HCT116 (cell line): ENCODE results near the gene GATB. TPM values are rescaled to one million over a fixed set of nuclear protein-coding genes. Genes with fewer than 3 reads are reported as not detected.

Experiments used
- ATAC-seq: fragments of 200-7000 bp; cut with Tn5 transposase; 2 replicates; pipeline ENCODE4 v1.9.1; 2020; ENCODE audit warnings: mild to moderate bottlenecking, moderate library complexity
- BruUV-seq: library from RNA; stranded (reverse); fragments of 400-500 nt; replicated peaks from 2 replicates; lab custom pipeline; 2021; lab: Mats Ljungman, UMichigan
- CTCF ChIA-PET: fragments of 300-600 bp; sonication (Branson Sonifier 250); formaldehyde crosslinking; loops from one replicate; lab custom pipeline; 2021; ENCODE audit warnings: antibody characterized with exemption; lab: Charles Lee
- POLR2A ChIA-PET: fragments of 300-600, 350-600 bp; sonication (Branson Sonifier 250); formaldehyde crosslinking; loops from one replicate; lab custom pipeline; 2021; ENCODE audit warnings: antibody characterized with exemption; lab: Charles Lee
- RAD21 ChIA-PET, 2 experiments: fragments of 300-600 bp; sonication (Branson Sonifier 250); formaldehyde crosslinking; loops; one replicate each; lab custom pipeline; 2023; ENCODE audit warnings: low total read pairs in 2 of 2; ENCODE audit not compliant: uncharacterized antibody in 2 of 2, unreplicated experiment in 2 of 2, low non-redundant PET in 1 of 2; lab: Charles Lee
- DNase-seq: peaks from one replicate; pipeline ENCODE4 v3.0.0-alpha.2; 2010; ENCODE audit warnings: low read depth, low spot score
- H2AFZ ChIP-seq: fragments of 200-600 bp; shearing (Covaris generic), sonication (generic); 2 replicates; pipeline ENCODE4 v1.6.1; 2017; ENCODE audit warnings: low read depth, mixed run types, mixed read lengths, antibody characterized with exemption, low read length; ENCODE audit not compliant: poor library complexity, severe bottlenecking
- H3K27ac ChIP-seq: 2 replicates; pipeline ENCODE4 v1.5.1; 2012; ENCODE audit warnings: low read depth, low read length
- H3K27me3 ChIP-seq: fragments of 200-600 bp; sonication (generic); 2 replicates; pipeline ENCODE4 v1.6.1; 2016; ENCODE audit warnings: mixed run types, low read length, mixed read lengths; ENCODE audit not compliant: insufficient read depth
- H3K36me3 ChIP-seq, 2 experiments: fragments of 200-500 bp in 1 of 2; fragments of 200-600 bp in 1 of 2; sonication (Bioruptor generic) in 1 of 2; sonication (generic) in 1 of 2; 2 replicates each; pipeline versions ENCODE4 v1.5.1 to v1.6.1; 2014 to 2016; ENCODE audit warnings: low read length in 2 of 2, inconsistent platforms in 1 of 2, mixed read lengths in 1 of 2, mixed run types in 1 of 2; ENCODE audit not compliant: insufficient read depth in 2 of 2, control insufficient read depth in 1 of 2
- H3K4me1 ChIP-seq, 2 experiments: fragments of 200-600 bp in 1 of 2; sonication (generic) in 1 of 2; 2 replicates each; pipeline versions ENCODE4 v1.5.1 to v1.6.1; 2012 to 2017; ENCODE audit warnings: low read length in 2 of 2, inconsistent platforms in 1 of 2, mild to moderate bottlenecking in 1 of 2, mixed read lengths in 1 of 2, mixed run types in 1 of 2, moderate library complexity in 1 of 2; ENCODE audit not compliant: insufficient read depth in 2 of 2, control insufficient read depth in 1 of 2
- H3K4me2 ChIP-seq: fragments of 200-600 bp; sonication (generic); 2 replicates; pipeline ENCODE4 v1.6.1; 2017; ENCODE audit warnings: mixed run types, low read length, mixed read lengths
- H3K4me3 ChIP-seq, 2 experiments: fragments of 200-600 bp in 1 of 2; sonication (generic) in 1 of 2; replicated peaks in 1 of 2; 2 replicates each; pipeline ENCODE4 v1.5.1; 2011 to 2016; ENCODE audit warnings: low read length in 2 of 2, control low read depth in 1 of 2, low read depth in 1 of 2, mild to moderate bottlenecking in 1 of 2, mixed read lengths in 1 of 2, mixed run types in 1 of 2
- H3K79me2 ChIP-seq: fragments of 200-600 bp; sonication (generic); 2 replicates; pipeline ENCODE4 v1.6.1; 2017; ENCODE audit warnings: mild to moderate bottlenecking, mixed run types, low read length, moderate library complexity, mixed read lengths; ENCODE audit not compliant: insufficient read depth
- H3K9ac ChIP-seq: fragments of 200-600 bp; sonication (generic); 2 replicates; pipeline ENCODE4 v1.6.1; 2016; ENCODE audit warnings: low read length, mixed read lengths
- H3K9me2 ChIP-seq: fragments of 200-600 bp; sonication (generic), shearing (Covaris generic); 2 replicates; pipeline ENCODE4 v1.6.1; 2017; ENCODE audit warnings: mixed run types, mild to moderate bottlenecking, moderate library complexity; ENCODE audit not compliant: insufficient read depth
- H3K9me3 ChIP-seq, 2 experiments: fragments of 200-500 bp in 1 of 2; fragments of 200-600 bp in 1 of 2; sonication (Bioruptor generic) in 1 of 2; sonication (generic) in 1 of 2; 2 replicates each; pipeline ENCODE4 v1.6.1; 2014 to 2017; ENCODE audit warnings: low read length in 2 of 2, mixed read lengths in 2 of 2, inconsistent platforms in 1 of 2, low read depth in 1 of 2, mild to moderate bottlenecking in 1 of 2, mixed run types in 1 of 2, moderate library complexity in 1 of 2; ENCODE audit not compliant: control insufficient read depth in 1 of 2, insufficient read depth in 1 of 2
- H4K20me1 ChIP-seq: fragments of 200-600 bp; sonication (generic), shearing (Covaris generic); 2 replicates; pipeline ENCODE4 v1.6.1; 2017; ENCODE audit warnings: mixed run types, mild to moderate bottlenecking, moderate library complexity; ENCODE audit not compliant: insufficient read depth
- CEBPB ChIP-seq: IDR thresholded peaks from 2 replicates; pipeline ENCODE4 v1.6.1; 2012; ENCODE audit warnings: low read depth
- ELF1 ChIP-seq: IDR thresholded peaks from 2 replicates; pipeline ENCODE4 v1.6.1; 2012; ENCODE audit warnings: low read depth, borderline replicate concordance
- EZH2phosphoT487 ChIP-seq: fragments of 200-600 bp; IDR thresholded peaks from 2 replicates; pipeline ENCODE4 v1.6.1; 2018; ENCODE audit warnings: antibody characterized with exemption, borderline replicate concordance
- FOSL1 ChIP-seq: IDR thresholded peaks from 2 replicates; pipeline ENCODE4 v1.6.1; 2012; ENCODE audit warnings: low read depth
- JUND ChIP-seq: IDR thresholded peaks from 2 replicates; pipeline ENCODE4 v1.6.1; 2012
- POLR2A ChIP-seq: IDR thresholded peaks from 2 replicates; pipeline ENCODE4 v1.7.0; 2011; ENCODE audit warnings: borderline replicate concordance; ENCODE audit not compliant: insufficient read depth, insufficient read length; ENCODE audit errors: extremely low read depth
- POLR2AphosphoS5 ChIP-seq: IDR thresholded peaks from 2 replicates; pipeline ENCODE4 v1.6.1; 2011; ENCODE audit warnings: mild to moderate bottlenecking, low read depth, low read length, moderate library complexity
- SP1 ChIP-seq: IDR thresholded peaks from 2 replicates; pipeline ENCODE4 v1.6.1; 2012; ENCODE audit warnings: low read depth
- TCF7L2 ChIP-seq: IDR thresholded peaks from 2 replicates; pipeline ENCODE4 v1.7.0; 2011; ENCODE audit warnings: borderline replicate concordance, inconsistent platforms; ENCODE audit not compliant: insufficient read depth, insufficient read length; ENCODE audit errors: extremely low read depth
- ZFX ChIP-seq: fragments of 450-650 bp; IDR thresholded peaks from 2 replicates; pipeline ENCODE4 v1.6.1; 2017
- ZNF274 ChIP-seq: fragments of 200-500 bp; sonication (Bioruptor generic); IDR thresholded peaks from 2 replicates; pipeline ENCODE4 v1.6.1; 2014; ENCODE audit warnings: mild to moderate bottlenecking, low read depth, low read length, inconsistent platforms
- intact Hi-C: fragments of 100-400 bp; cut with micrococcal nuclease; formaldehyde crosslinking; loops from 2 replicates; pipeline ENCODE4 v1.10.0; 2022
- total RNA-seq: library from RNA; stranded (reverse); gene quantifications from one replicate; pipeline ENCODE4 v1.2.1, GENCODE V29; 2021; ENCODE audit not compliant: unreplicated experiment
- TF ChIP-seq, protein P1 (sequence below): IDR thresholded peaks from 2 replicates; pipeline ENCODE4 v1.6.1; 2012
- TF ChIP-seq, protein P2 (sequence below): IDR thresholded peaks from 2 replicates; pipeline ENCODE4 v1.6.1; 2012
- TF ChIP-seq, protein P3 (sequence below): IDR thresholded peaks from 2 replicates; pipeline ENCODE4 v1.6.1; 2012; ENCODE audit warnings: low read depth
- TF ChIP-seq, protein P4 (sequence below): IDR thresholded peaks from 2 replicates; pipeline ENCODE4 v1.6.1; 2011; ENCODE audit warnings: mild to moderate bottlenecking, low read length, moderate library complexity; ENCODE audit not compliant: insufficient replicate concordance; ENCODE audit errors: extremely low read depth

The GATB gene
- total RNA-seq, 1 experiment from 2014 or later = 29.3 TPM

DNA sequence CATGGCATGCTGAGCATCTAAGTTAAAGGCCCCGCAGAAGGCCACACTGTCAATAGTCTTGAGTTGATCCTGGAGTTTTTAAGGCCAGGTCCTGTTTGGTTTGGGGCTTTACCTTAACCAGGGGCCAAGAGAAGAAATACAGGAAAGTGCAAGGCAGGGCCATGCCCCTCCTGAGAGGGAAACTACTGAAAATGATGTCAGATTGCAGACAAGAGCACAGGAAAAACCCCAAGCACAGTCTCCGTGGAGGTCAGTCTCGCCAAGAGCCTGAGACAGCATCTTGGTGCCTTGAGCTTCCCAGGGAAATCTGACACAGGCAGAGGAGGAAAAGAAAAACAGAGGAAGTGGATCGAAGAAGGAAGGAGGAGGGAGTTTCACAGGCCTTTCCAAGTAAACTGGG is 32.2 kb upstream of the GATB start:
- Histone ChIP-seq H3K27ac (no peak overlapping the region), H3K9me3 (no peaks in the 10 kb centered on the region), H3K79me2 (no peaks in the 10 kb centered on the region), H2AFZ (no peak overlapping the region), H3K27me3 (no peaks in the 10 kb centered on the region; the same call in none of the 2 replicates), H3K4me2 (no peak overlapping the region), H3K9ac (no peak overlapping the region), H3K36me3 (no peaks in the 10 kb centered on the region), H3K9me2 (no peaks in the 10 kb centered on the region), H4K20me1 (no peaks in the 10 kb centered on the region), H3K4me3 (no peak overlapping the region), H3K4me1 (no peaks in the 10 kb centered on the region)
- ChIA-PET RAD21 (no interaction called here), CTCF (interaction anchor here (2.1 kb wide), 1 partner anchor 9 kb away, joined by 13 read pairs; no protein-coding TSS in a partner anchor), POLR2A (no interaction called here)
- DNase-seq (no peak), ATAC-seq (no peak)
- no TSS peak for BruUV-seq
- intact Hi-C loops = no loop called here
- no peak for TF ChIP-seq POLR2AphosphoS5
- no peak for TF ChIP-seq CEBPB
- no peak for TF ChIP-seq ZNF274
- TF ChIP-seq EZH2phosphoT487 = no peak
- no peak for TF ChIP-seq JUND
- TF ChIP-seq FOSL1 = no peak

DNA sequence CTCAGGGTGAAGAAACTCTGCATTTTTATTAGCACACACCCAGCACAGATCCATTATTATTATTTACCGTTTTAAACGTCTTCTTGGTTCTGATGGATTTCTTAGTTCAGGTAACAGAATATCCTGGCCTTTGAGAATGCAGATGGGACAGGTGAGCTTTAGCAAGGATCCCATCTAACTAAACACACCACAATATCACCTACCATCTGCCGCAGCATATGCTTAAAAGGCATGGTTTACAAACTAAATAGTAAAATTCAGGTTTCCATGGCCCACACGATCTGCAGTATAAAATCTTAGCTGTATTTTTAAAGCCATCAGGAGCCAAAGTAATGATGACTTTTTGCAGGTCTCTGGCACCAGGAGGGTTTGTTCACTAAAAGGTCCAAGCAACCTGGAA is 31.7 kb upstream of the GATB start:
- no peak for DNase-seq
- no peaks in the 10 kb centered on the region for H3K9me3 ChIP-seq
- RAD21 ChIA-PET = no interaction called here
- no peaks in the 10 kb centered on the region for H3K36me3 ChIP-seq
- H3K27me3 ChIP-seq = no peaks in the 10 kb centered on the region; the same call in none of the 2 replicates
- H3K9me2 ChIP-seq = no peaks in the 10 kb centered on the region
- no peak overlapping the region for H3K4me2 ChIP-seq
- H4K20me1 ChIP-seq = no peaks in the 10 kb centered on the region
- POLR2A ChIA-PET = no interaction called here
- no peak overlapping the region for H3K27ac ChIP-seq
- CTCF ChIA-PET = interaction anchor here (2.1 kb wide), 1 partner anchor 9 kb away, joined by 13 read pairs; no protein-coding TSS in a partner anchor
- H3K4me1 ChIP-seq = no peaks in the 10 kb centered on the region
- intact Hi-C loops = no loop called here
- H3K9ac ChIP-seq = no peak overlapping the region
- no peaks in the 10 kb centered on the region for H3K79me2 ChIP-seq
- no peak overlapping the region for H3K4me3 ChIP-seq
- no peak for ATAC-seq
- no TSS peak for BruUV-seq
- H2AFZ ChIP-seq = no peak overlapping the region
- TF ChIP-seq TCF7L2 = no peak
- TF ChIP-seq, protein P1, sequence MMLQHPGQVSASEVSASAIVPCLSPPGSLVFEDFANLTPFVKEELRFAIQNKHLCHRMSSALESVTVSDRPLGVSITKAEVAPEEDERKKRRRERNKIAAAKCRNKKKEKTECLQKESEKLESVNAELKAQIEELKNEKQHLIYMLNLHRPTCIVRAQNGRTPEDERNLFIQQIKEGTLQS = no peak
- TF ChIP-seq ZFX = no peak
- TF ChIP-seq CEBPB = no peak
- TF ChIP-seq ELF1 = no peak
- TF ChIP-seq, protein P2, sequence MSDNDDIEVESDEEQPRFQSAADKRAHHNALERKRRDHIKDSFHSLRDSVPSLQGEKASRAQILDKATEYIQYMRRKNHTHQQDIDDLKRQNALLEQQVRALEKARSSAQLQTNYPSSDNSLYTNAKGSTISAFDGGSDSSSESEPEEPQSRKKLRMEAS = no peak
- TF ChIP-seq SP1 = no peak
- no peak for TF ChIP-seq POLR2A
- TF ChIP-seq, protein P3, sequence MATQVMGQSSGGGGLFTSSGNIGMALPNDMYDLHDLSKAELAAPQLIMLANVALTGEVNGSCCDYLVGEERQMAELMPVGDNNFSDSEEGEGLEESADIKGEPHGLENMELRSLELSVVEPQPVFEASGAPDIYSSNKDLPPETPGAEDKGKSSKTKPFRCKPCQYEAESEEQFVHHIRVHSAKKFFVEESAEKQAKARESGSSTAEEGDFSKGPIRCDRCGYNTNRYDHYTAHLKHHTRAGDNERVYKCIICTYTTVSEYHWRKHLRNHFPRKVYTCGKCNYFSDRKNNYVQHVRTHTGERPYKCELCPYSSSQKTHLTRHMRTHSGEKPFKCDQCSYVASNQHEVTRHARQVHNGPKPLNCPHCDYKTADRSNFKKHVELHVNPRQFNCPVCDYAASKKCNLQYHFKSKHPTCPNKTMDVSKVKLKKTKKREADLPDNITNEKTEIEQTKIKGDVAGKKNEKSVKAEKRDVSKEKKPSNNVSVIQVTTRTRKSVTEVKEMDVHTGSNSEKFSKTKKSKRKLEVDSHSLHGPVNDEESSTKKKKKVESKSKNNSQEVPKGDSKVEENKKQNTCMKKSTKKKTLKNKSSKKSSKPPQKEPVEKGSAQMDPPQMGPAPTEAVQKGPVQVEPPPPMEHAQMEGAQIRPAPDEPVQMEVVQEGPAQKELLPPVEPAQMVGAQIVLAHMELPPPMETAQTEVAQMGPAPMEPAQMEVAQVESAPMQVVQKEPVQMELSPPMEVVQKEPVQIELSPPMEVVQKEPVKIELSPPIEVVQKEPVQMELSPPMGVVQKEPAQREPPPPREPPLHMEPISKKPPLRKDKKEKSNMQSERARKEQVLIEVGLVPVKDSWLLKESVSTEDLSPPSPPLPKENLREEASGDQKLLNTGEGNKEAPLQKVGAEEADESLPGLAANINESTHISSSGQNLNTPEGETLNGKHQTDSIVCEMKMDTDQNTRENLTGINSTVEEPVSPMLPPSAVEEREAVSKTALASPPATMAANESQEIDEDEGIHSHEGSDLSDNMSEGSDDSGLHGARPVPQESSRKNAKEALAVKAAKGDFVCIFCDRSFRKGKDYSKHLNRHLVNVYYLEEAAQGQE = no peak
- TF ChIP-seq, protein P4, sequence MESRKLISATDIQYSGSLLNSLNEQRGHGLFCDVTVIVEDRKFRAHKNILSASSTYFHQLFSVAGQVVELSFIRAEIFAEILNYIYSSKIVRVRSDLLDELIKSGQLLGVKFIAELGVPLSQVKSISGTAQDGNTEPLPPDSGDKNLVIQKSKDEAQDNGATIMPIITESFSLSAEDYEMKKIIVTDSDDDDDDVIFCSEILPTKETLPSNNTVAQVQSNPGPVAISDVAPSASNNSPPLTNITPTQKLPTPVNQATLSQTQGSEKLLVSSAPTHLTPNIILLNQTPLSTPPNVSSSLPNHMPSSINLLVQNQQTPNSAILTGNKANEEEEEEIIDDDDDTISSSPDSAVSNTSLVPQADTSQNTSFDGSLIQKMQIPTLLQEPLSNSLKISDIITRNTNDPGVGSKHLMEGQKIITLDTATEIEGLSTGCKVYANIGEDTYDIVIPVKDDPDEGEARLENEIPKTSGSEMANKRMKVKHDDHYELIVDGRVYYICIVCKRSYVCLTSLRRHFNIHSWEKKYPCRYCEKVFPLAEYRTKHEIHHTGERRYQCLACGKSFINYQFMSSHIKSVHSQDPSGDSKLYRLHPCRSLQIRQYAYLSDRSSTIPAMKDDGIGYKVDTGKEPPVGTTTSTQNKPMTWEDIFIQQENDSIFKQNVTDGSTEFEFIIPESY = no peak
- no peak for TF ChIP-seq ZNF274
